Stimulated activated CD8-positive, alpha-beta memory T cell treated with anti-CD3 and anti-CD28 coated beads, Interleukin-2, amount 100 ng/mL, for 48 hours (primary cell): ENCODE data around the gene NDEL1.

Experiments used
- DNase-seq, 2 donors: peaks; one replicate each; pipeline ENCODE4 v3.0.0-alpha.2; 2020; ENCODE audit warnings: low read depth in 2 of 2

The NDEL1 gene

DNA sequence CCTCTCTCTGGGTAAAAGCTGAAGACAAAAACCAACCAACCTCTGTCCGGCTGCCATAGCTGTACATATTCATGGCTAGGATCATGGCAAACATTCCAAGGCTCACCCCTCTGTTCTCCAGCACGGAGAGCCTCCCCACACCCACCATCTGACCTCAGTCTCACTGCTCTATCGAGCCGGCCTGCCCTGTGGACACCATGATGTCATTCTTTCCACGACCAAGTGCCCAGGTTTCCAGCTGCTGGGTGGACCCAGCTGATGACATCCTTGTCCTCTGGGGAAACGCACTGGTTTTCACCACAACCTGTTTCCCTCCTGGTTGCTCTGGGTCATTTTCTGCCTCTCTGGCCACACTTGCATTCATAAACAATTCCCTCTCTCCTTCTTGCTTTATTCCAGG lies 67.7 kb downstream of the NDEL1 start:
- DNase-seq = no peak

DNA sequence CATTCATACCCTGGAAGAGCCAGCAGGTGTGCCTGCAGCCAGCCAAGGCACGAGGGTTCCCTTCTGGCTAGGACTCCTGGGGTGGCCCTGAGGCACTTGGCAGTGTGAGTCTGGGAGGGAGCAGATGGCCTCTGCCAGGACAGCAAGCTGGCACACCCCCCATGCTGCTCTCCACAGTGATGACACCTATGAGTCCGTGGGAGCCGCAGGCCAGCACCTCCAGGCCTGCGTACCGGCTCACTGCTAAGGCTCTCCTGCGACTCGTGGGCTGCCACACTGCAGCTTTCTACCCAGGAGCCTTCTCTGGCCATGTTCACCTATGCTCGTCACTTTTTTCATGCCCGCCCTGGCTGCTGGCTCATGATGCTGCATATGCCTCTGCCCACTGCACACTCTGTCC lies 68.1 kb downstream of the NDEL1 start:
- no peak for DNase-seq

DNA sequence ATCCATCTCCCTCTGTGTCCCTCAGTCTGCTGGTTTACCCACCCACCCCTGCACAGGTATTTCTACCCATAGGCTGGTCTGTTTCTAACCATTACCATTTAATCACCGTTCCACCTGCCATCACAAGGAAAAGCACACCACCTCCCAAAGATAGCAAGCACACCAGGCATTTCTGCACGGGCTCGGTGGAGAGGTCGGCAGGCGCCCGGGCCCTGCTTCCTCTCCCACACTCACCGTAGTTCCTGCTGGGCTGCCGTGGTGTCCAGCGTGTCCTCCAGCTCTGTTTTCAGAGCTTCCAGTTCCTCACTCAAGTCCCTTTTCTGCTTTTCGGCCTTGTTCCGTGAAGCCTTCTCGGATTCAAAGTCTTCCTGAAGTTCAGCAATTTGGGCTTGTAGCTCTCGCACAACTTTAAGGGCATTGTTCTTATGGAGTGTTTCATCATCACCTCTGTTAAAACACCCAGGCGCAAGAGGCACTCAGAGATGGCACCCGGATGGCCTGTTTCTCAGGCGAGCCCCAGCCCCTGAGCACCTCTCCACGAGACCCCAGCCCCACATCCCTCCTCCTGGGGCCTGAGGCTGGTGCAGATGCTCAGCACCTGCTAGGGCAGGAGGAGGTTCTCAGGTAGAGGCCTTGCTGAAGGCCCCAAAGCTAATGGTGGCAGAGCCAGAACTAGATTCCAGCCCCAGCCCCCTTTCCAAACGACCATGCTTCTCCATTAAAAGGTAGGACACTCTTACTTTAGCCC lies 69.0 kb downstream of the NDEL1 start:
- no peak for DNase-seq

DNA sequence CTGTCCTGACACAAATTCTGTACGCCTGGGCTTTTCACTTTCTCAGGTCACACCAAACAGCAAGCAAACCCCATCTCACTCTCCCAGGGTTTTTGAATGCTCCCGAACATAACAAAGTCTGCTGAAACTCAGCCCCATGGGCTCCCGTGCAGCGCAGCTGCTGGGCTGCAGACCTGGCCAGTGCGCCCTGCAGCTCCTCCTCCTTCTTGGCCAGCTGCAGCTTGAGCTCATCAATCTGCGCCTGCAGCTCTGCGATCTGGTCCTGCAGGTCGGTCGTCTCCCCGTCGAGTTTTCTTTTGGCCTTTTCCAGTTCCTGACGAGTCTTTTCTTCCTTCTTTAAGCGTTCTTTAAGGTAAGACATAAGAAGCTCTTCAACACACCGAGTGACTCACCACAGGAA lies 70.5 kb downstream of the NDEL1 start:
- no peak for DNase-seq

DNA sequence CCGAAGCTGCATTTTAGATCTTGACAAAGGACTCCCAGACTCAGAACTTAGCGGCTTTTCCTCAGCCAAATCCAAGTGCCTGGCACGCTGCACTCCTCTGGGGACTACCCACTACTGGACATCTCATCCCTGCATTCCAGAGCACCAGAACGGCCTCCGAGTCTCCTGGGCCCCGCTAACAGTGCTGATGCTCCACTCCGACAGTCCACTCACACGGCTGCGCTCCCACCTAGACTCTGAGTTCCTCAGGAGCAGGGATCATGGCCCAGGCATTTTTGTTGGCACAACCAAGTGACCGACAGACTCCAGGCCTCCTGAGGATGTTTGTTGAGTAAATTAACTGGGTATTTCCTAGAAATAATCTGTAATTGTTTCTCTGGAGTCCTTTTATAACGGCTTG lies 79.1 kb downstream of the NDEL1 start:
- DNase-seq = no peak
